ENCODE results near the gene TMEM150B.

DNA sequence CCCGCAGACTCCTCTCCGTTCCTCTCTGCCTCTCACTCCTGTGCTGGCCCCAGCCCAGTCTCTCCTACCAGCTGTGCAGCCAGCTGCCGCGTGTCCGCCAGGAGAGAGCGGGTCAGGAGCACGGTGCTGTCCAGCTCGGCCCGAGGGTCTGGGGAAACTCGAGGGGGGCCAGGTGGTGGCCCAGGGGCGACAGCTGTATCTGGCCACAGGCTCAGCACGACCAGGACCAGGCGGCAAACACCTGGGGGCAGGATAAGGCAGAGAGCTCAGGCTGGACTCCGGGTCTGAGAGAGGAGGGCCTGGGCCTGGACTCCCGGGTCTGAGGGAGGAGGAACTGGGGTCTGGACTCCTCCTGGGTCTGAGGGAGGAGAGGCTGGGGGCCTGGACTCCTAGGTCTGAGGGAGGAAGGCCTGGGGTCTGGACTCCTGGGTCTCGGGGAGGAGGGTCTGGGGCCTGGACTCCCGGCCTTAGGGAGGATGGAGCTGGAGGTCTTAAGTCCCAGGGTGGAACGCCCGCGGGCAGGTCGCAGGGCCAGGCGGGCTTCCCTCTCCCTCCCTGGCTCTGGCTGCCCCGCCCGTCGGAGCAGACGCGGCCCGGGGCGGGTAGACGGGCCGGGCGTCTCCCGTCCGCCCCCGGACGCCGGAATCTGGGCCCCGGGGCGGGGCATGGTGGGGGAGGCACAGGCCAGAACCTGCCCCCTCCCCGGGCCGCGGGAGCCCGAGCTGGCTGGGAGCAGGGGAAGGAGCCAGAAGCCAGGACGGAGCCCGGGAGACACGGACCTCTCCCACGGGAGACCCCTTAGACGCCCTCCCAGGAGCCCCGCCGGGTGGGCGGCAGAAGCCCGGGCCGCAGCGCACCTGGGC is 43.8 kb upstream of the TMEM150B start:
- TF ChIP-seq, protein P1, sequence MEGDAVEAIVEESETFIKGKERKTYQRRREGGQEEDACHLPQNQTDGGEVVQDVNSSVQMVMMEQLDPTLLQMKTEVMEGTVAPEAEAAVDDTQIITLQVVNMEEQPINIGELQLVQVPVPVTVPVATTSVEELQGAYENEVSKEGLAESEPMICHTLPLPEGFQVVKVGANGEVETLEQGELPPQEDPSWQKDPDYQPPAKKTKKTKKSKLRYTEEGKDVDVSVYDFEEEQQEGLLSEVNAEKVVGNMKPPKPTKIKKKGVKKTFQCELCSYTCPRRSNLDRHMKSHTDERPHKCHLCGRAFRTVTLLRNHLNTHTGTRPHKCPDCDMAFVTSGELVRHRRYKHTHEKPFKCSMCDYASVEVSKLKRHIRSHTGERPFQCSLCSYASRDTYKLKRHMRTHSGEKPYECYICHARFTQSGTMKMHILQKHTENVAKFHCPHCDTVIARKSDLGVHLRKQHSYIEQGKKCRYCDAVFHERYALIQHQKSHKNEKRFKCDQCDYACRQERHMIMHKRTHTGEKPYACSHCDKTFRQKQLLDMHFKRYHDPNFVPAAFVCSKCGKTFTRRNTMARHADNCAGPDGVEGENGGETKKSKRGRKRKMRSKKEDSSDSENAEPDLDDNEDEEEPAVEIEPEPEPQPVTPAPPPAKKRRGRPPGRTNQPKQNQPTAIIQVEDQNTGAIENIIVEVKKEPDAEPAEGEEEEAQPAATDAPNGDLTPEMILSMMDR (IDR thresholded peaks at IDR 0.05), result no peak
- TF ChIP-seq EZH2 (IDR thresholded peaks at IDR 0.05; ENCODE audit: borderline replicate concordance, insufficient read depth, low read depth, low read length, poor library complexity, severe bottlenecking), result no peak
